HCT116 (cell line): Measurements from ENCODE around the gene IL20. TPM values are rescaled to one million over a fixed set of nuclear protein-coding genes. Genes with fewer than 3 reads are reported as not detected.

Source experiments
- ATAC-seq: fragments of 200-7000 bp; cut with Tn5 transposase; 2 replicates; pipeline ENCODE4 v1.9.1; 2020; ENCODE audit warnings: mild to moderate bottlenecking, moderate library complexity
- BruUV-seq: library from RNA; stranded (reverse); fragments of 400-500 nt; replicated peaks from 2 replicates; lab custom pipeline; 2021; lab: Mats Ljungman, UMichigan
- CTCF ChIA-PET: fragments of 300-600 bp; sonication (Branson Sonifier 250); formaldehyde crosslinking; loops from one replicate; lab custom pipeline; 2021; ENCODE audit warnings: antibody characterized with exemption; lab: Charles Lee
- POLR2A ChIA-PET: fragments of 300-600, 350-600 bp; sonication (Branson Sonifier 250); formaldehyde crosslinking; loops from one replicate; lab custom pipeline; 2021; ENCODE audit warnings: antibody characterized with exemption; lab: Charles Lee
- RAD21 ChIA-PET, 2 experiments: fragments of 300-600 bp; sonication (Branson Sonifier 250); formaldehyde crosslinking; loops; one replicate each; lab custom pipeline; 2023; ENCODE audit warnings: low total read pairs in 2 of 2; ENCODE audit not compliant: uncharacterized antibody in 2 of 2, unreplicated experiment in 2 of 2, low non-redundant PET in 1 of 2; lab: Charles Lee
- DNase-seq: peaks from one replicate; pipeline ENCODE4 v3.0.0-alpha.2; 2010; ENCODE audit warnings: low read depth, low spot score
- H2AFZ ChIP-seq: fragments of 200-600 bp; shearing (Covaris generic), sonication (generic); 2 replicates; pipeline ENCODE4 v1.6.1; 2017; ENCODE audit warnings: low read depth, mixed run types, mixed read lengths, antibody characterized with exemption, low read length; ENCODE audit not compliant: poor library complexity, severe bottlenecking
- H3K27ac ChIP-seq: 2 replicates; pipeline ENCODE4 v1.5.1; 2012; ENCODE audit warnings: low read depth, low read length
- H3K27me3 ChIP-seq: fragments of 200-600 bp; sonication (generic); 2 replicates; pipeline ENCODE4 v1.6.1; 2016; ENCODE audit warnings: mixed run types, low read length, mixed read lengths; ENCODE audit not compliant: insufficient read depth
- H3K36me3 ChIP-seq, 2 experiments: fragments of 200-500 bp in 1 of 2; fragments of 200-600 bp in 1 of 2; sonication (Bioruptor generic) in 1 of 2; sonication (generic) in 1 of 2; 2 replicates each; pipeline versions ENCODE4 v1.5.1 to v1.6.1; 2014 to 2016; ENCODE audit warnings: low read length in 2 of 2, inconsistent platforms in 1 of 2, mixed read lengths in 1 of 2, mixed run types in 1 of 2; ENCODE audit not compliant: insufficient read depth in 2 of 2, control insufficient read depth in 1 of 2
- H3K4me1 ChIP-seq, 2 experiments: fragments of 200-600 bp in 1 of 2; sonication (generic) in 1 of 2; 2 replicates each; pipeline versions ENCODE4 v1.5.1 to v1.6.1; 2012 to 2017; ENCODE audit warnings: low read length in 2 of 2, inconsistent platforms in 1 of 2, mild to moderate bottlenecking in 1 of 2, mixed read lengths in 1 of 2, mixed run types in 1 of 2, moderate library complexity in 1 of 2; ENCODE audit not compliant: insufficient read depth in 2 of 2, control insufficient read depth in 1 of 2
- H3K4me2 ChIP-seq: fragments of 200-600 bp; sonication (generic); 2 replicates; pipeline ENCODE4 v1.6.1; 2017; ENCODE audit warnings: mixed run types, low read length, mixed read lengths
- H3K4me3 ChIP-seq, 2 experiments: fragments of 200-600 bp in 1 of 2; sonication (generic) in 1 of 2; replicated peaks in 1 of 2; 2 replicates each; pipeline ENCODE4 v1.5.1; 2011 to 2016; ENCODE audit warnings: low read length in 2 of 2, control low read depth in 1 of 2, low read depth in 1 of 2, mild to moderate bottlenecking in 1 of 2, mixed read lengths in 1 of 2, mixed run types in 1 of 2
- H3K79me2 ChIP-seq: fragments of 200-600 bp; sonication (generic); 2 replicates; pipeline ENCODE4 v1.6.1; 2017; ENCODE audit warnings: mild to moderate bottlenecking, mixed run types, low read length, moderate library complexity, mixed read lengths; ENCODE audit not compliant: insufficient read depth
- H3K9ac ChIP-seq: fragments of 200-600 bp; sonication (generic); 2 replicates; pipeline ENCODE4 v1.6.1; 2016; ENCODE audit warnings: low read length, mixed read lengths
- H3K9me2 ChIP-seq: fragments of 200-600 bp; sonication (generic), shearing (Covaris generic); 2 replicates; pipeline ENCODE4 v1.6.1; 2017; ENCODE audit warnings: mixed run types, mild to moderate bottlenecking, moderate library complexity; ENCODE audit not compliant: insufficient read depth
- H3K9me3 ChIP-seq, 2 experiments: fragments of 200-500 bp in 1 of 2; fragments of 200-600 bp in 1 of 2; sonication (Bioruptor generic) in 1 of 2; sonication (generic) in 1 of 2; 2 replicates each; pipeline ENCODE4 v1.6.1; 2014 to 2017; ENCODE audit warnings: low read length in 2 of 2, mixed read lengths in 2 of 2, inconsistent platforms in 1 of 2, low read depth in 1 of 2, mild to moderate bottlenecking in 1 of 2, mixed run types in 1 of 2, moderate library complexity in 1 of 2; ENCODE audit not compliant: control insufficient read depth in 1 of 2, insufficient read depth in 1 of 2
- H4K20me1 ChIP-seq: fragments of 200-600 bp; sonication (generic), shearing (Covaris generic); 2 replicates; pipeline ENCODE4 v1.6.1; 2017; ENCODE audit warnings: mixed run types, mild to moderate bottlenecking, moderate library complexity; ENCODE audit not compliant: insufficient read depth
- CBX3 ChIP-seq: IDR thresholded peaks from 2 replicates; pipeline ENCODE4 v1.6.1; 2012; ENCODE audit warnings: low read depth
- CEBPB ChIP-seq: IDR thresholded peaks from 2 replicates; pipeline ENCODE4 v1.6.1; 2012; ENCODE audit warnings: low read depth
- EGR1 ChIP-seq: IDR thresholded peaks from 2 replicates; pipeline ENCODE4 v1.6.1; 2012; ENCODE audit warnings: low read depth
- ELF1 ChIP-seq: IDR thresholded peaks from 2 replicates; pipeline ENCODE4 v1.6.1; 2012; ENCODE audit warnings: low read depth, borderline replicate concordance
- FOSL1 ChIP-seq: IDR thresholded peaks from 2 replicates; pipeline ENCODE4 v1.6.1; 2012; ENCODE audit warnings: low read depth
- JUND ChIP-seq: IDR thresholded peaks from 2 replicates; pipeline ENCODE4 v1.6.1; 2012
- POLR2A ChIP-seq: IDR thresholded peaks from 2 replicates; pipeline ENCODE4 v1.7.0; 2011; ENCODE audit warnings: borderline replicate concordance; ENCODE audit not compliant: insufficient read depth, insufficient read length; ENCODE audit errors: extremely low read depth
- RAD21 ChIP-seq: IDR thresholded peaks from 2 replicates; pipeline ENCODE4 v1.6.1; 2012; ENCODE audit warnings: low read depth, mild to moderate bottlenecking
- SIN3A ChIP-seq: IDR thresholded peaks from 2 replicates; pipeline ENCODE4 v1.6.1; 2012; ENCODE audit warnings: low read depth
- SP1 ChIP-seq: IDR thresholded peaks from 2 replicates; pipeline ENCODE4 v1.6.1; 2012; ENCODE audit warnings: low read depth
- YY1 ChIP-seq: IDR thresholded peaks from 2 replicates; pipeline ENCODE4 v1.6.1; 2011; ENCODE audit warnings: low read length, low read depth, moderate library complexity, mild to moderate bottlenecking; ENCODE audit not compliant: insufficient replicate concordance; ENCODE audit errors: extremely low read depth
- ZFX ChIP-seq: fragments of 450-650 bp; IDR thresholded peaks from 2 replicates; pipeline ENCODE4 v1.6.1; 2017
- ZNF274 ChIP-seq: fragments of 200-500 bp; sonication (Bioruptor generic); IDR thresholded peaks from 2 replicates; pipeline ENCODE4 v1.6.1; 2014; ENCODE audit warnings: mild to moderate bottlenecking, low read depth, low read length, inconsistent platforms
- intact Hi-C: fragments of 100-400 bp; cut with micrococcal nuclease; formaldehyde crosslinking; loops from 2 replicates; pipeline ENCODE4 v1.10.0; 2022
- total RNA-seq: library from RNA; stranded (reverse); gene quantifications from one replicate; pipeline ENCODE4 v1.2.1, GENCODE V29; 2021; ENCODE audit not compliant: unreplicated experiment
- TF ChIP-seq, protein P1 (sequence below), 3 experiments: fragments of 200-600 bp in 1 of 3; sonication (generic) in 1 of 3; IDR thresholded peaks in 2 of 3; conservative IDR thresholded peaks in 1 of 3; 2 replicates each; pipeline ENCODE4 v1.5.1; 2012 to 2017; ENCODE audit warnings: low read depth in 2 of 3, low read length in 2 of 3, antibody characterized with exemption in 1 of 3, borderline replicate concordance in 1 of 3, control low read depth in 1 of 3, mild to moderate bottlenecking in 1 of 3, mixed read lengths in 1 of 3, mixed run types in 1 of 3, moderate library complexity in 1 of 3; ENCODE audit not compliant: insufficient read depth in 1 of 3
- TF ChIP-seq, protein P2 (sequence below): IDR thresholded peaks from 2 replicates; pipeline ENCODE4 v1.6.1; 2012
- TF ChIP-seq, protein P3 (sequence below): IDR thresholded peaks from 2 replicates; pipeline ENCODE4 v1.6.1; 2012

The IL20 gene
- total RNA-seq, 1 experiment from 2014 or later, result not detected

DNA sequence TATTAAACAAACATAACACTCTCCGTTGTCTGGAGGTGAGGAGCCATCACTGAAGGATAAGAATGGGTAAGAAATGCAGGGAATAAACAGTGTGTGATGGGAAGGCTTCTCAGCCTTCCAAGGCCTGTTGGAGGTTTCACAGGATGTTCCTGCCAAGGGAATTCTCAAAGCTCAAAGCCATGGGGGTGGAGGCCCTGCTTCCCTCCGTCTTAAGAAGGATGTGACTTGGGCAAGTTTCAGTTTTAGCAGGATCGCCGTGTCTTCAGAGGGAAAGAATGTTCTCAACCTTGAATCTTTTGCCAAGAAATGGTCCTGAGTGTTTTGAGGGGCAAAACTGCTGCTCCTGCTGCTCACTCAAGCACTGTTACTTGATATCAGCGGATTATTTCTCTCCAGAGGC is 41.7 kb upstream of the IL20 start:
- H4K20me1 ChIP-seq, result no peaks in the 10 kb centered on the region
- no peak overlapping the region for H2AFZ ChIP-seq
- no peak overlapping the region for H3K9ac ChIP-seq
- no peak overlapping the region for H3K4me2 ChIP-seq
- RAD21 ChIA-PET, result no interaction called here
- H3K9me3 ChIP-seq, result no peaks in the 10 kb centered on the region
- H3K79me2 ChIP-seq, result no peaks in the 10 kb centered on the region
- no peaks in the 10 kb centered on the region for H3K9me2 ChIP-seq
- no peak for DNase-seq
- POLR2A ChIA-PET, result no interaction called here
- intact Hi-C loops, result no loop called here
- no peaks in the 10 kb centered on the region; a peak in 1 of 4 replicates for H3K4me1 ChIP-seq
- no peak overlapping the region for H3K4me3 ChIP-seq
- CTCF ChIA-PET, result interaction anchor here (0.6 kb wide), 1 partner anchor 62 kb away, joined by 3 read pairs; no protein-coding TSS in a partner anchor
- TF ChIP-seq CBX3 (no peak), YY1 (no peak), RAD21 (no peak), POLR2A (no peak), ELF1 (no peak), JUND (no peak), CEBPB (no peak), FOSL1 (no peak), ZNF274 (no peak), EGR1 (no peak), ZFX (no peak), SIN3A (no peak), SP1 (no peak)
- TF ChIP-seq, protein P1, sequence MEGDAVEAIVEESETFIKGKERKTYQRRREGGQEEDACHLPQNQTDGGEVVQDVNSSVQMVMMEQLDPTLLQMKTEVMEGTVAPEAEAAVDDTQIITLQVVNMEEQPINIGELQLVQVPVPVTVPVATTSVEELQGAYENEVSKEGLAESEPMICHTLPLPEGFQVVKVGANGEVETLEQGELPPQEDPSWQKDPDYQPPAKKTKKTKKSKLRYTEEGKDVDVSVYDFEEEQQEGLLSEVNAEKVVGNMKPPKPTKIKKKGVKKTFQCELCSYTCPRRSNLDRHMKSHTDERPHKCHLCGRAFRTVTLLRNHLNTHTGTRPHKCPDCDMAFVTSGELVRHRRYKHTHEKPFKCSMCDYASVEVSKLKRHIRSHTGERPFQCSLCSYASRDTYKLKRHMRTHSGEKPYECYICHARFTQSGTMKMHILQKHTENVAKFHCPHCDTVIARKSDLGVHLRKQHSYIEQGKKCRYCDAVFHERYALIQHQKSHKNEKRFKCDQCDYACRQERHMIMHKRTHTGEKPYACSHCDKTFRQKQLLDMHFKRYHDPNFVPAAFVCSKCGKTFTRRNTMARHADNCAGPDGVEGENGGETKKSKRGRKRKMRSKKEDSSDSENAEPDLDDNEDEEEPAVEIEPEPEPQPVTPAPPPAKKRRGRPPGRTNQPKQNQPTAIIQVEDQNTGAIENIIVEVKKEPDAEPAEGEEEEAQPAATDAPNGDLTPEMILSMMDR (IDR thresholded peaks at IDR 0.05 in 2 of 3, conservative IDR thresholded peaks at IDR 0.05 in 1 of 3; ENCODE audit: borderline replicate concordance in 1 of 3, insufficient read depth in 1 of 3, low read depth in 2 of 3, low read length in 2 of 3), result no peak
- TF ChIP-seq, protein P2, sequence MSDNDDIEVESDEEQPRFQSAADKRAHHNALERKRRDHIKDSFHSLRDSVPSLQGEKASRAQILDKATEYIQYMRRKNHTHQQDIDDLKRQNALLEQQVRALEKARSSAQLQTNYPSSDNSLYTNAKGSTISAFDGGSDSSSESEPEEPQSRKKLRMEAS, result no peak
- TF ChIP-seq, protein P3, sequence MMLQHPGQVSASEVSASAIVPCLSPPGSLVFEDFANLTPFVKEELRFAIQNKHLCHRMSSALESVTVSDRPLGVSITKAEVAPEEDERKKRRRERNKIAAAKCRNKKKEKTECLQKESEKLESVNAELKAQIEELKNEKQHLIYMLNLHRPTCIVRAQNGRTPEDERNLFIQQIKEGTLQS, result no peak
- no peak overlapping the region for H3K27ac ChIP-seq
- H3K36me3 ChIP-seq, result no peaks in the 10 kb centered on the region
- no peak for ATAC-seq
- no TSS peak for BruUV-seq
- no peaks in the 10 kb centered on the region for H3K27me3 ChIP-seq
